NOMO-1 treated with dmso at 0.1 percent for 144 hours (cell line): Measurements from ENCODE around the gene OBP2A.
A peak's percentile ranks its signal among the peaks of the same experiment; 100 is the strongest.
"Not testable (repeated sequence)": the region's sequence is repeated elsewhere in the genome, so short reads cannot be mapped to it uniquely, and the experiment has no call there.

Source experiments
- DNase-seq: peaks from one replicate; lab custom pipeline; 2025; ENCODE audit not compliant: unreplicated experiment; lab: John Stamatoyannopoulos, UW

The OBP2A gene, protein sequence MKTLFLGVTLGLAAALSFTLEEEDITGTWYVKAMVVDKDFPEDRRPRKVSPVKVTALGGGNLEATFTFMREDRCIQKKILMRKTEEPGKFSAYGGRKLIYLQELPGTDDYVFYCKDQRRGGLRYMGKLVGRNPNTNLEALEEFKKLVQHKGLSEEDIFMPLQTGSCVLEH

DNA sequence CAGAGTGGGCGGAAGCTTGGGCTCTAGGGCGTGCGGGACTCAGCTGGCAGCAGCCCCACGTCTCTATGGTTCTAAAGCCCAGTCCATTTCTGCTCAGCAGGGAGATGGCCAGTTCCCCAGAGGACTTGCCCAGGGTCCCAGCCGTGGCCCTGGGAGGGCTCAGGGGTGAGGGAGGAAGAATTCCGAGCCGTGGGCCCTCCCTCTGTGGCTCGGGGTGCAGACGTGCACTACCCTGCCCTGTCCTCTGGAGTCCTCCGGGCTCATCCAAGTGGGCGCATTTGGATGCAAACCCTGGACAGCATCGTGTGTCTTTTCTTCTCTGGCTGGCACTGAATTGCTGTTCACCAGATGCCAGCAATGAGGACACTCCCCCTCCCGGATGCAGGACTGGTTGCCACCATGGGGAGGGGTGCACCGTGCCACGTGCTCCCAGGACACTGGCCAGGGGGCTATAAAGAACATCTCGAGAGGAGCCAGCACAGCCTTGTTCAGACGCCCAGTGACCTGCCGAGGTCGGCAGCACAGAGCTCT, at the start of gene OBP2A:
Gene OBP2A, plus strand, starts transcription at position 481 of the 531 bp plus-strand sequence. CDS start 55 bp downstream, outside the sequence.
- DNase-seq, result not testable (repeated sequence)

DNA sequence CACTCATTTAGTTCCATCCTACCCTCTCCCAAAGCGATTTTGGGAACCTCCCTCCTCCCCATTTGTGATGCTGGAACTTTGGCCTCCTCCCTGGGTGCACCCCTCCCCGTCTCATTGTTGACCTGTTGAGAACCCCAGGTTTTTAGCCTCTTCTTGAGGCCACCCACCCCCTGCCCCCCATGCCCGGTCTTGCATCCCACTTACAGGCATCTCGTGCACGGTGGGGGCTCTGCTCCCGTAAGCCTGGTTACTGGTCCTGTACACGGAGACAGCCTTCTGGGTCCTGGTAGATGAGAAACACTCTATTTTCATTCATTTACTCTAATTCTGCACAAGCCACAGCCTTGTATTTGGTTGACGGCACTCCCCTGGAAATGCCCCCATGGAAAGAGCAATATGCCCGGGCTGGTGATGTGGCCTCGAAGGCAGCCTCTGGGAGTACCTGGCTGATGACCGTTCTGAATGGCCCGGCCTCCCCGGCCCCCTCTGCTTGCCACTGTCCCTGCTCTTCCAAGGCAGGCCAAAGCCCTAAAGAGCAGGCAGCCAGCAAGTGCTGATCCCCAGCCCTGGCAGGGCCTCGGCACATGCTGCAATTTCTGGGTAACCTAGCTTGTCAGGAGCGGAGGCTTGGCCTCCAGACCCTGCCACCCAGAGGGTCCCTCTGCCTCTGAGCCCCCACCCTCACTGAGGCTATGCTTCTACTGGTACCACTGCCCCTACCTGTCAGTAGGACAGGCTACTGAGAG, 47.4 kb upstream of the OBP2A start:
- no peak for DNase-seq

DNA sequence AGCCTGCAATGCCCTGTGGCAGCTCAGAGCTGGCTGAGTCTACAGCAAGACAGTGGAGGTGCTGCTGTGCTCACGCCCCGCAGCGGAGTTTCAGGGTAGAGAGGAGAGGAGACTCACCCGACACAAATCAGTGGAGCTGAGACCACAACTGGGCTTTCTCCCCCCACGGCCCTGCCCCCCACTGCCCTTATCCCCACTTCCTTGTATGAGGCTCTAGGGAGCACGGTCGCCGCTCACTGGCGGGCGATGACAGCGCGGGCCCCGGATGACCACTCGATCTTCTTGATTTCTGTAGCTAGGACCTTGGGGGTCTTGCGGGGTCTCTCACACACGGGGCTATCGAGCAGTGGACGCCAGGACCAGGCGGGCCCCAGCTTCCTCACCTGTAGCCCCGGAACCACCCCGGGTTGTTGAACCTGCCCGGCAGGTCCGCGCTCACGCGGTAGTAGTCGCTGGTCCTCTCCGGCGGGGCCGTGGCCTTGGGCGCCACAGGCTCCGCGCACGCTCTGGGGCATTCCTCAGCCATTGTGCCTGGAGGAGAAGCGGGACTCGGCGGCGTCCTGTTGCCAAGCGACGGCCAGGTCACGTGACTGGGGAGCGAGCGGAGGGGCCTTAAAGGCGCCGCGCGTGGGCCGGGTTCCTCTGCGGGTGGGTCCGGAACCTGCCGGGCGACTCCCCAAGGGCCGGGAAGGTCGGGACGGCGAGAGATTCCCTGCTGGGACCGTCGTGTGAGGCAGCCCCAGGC, 46.4 kb upstream of the OBP2A start:
- peak; percentile 93 for DNase-seq

DNA sequence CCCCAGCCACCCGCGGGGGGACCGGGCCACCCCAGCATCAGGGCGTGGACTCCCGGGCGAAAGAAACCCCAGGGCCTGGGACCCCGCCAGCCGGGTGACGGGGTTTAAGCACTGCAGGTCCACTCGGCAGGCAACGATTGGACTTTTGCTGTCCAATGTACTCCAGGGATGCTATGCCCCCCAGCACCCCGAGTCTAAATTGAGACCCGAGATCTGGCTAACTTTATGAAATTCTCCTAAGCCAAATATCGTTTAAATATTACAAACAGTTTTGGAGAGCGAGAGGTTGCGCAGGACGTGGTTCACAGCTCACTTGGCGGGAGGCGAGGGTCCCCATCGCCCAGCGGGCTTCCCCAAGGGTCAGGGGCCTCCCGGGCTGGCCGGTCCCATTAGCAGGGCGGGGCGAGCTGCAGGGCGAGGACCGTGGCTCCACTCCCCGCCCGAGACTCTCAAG, 45.8 kb upstream of the OBP2A start:
- no peak for DNase-seq

DNA sequence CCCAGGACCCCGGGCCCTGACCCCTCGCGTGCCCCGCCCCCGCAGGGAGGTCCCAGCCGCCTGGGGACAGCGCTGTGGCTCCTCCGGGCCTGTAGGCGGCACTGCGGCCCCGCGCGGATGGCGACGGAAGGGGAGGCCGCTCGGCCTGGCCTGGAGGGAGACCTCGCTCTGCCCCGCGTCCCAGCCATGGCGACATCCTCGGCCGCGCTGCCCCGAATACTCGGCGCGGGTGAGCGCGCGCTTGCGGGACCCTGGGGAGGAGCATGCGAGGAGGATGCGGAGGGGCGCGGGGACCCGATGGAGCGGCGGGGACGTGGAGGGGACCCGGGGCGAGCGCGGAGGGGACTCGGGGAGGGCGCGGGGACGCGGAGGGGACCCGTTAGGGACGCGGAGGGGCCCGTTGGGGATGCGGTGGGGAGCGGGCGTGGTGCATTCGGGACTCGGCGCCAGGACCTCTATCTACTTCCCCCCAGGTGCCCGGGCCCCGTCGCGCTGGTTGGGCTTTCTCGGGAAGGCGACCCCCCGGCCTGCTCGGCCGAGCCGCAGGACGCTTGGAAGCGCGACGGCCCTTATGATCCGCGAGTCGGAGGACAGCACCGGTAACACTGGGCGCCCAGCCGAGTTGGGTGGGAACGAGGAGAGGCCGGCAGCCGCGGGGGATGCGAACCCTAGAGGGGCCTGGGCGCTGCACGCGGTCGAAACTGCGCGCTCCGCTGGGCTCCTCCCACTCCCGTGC, 45.2 kb upstream of the OBP2A start, which contains the start of gene MRPS2:
Gene MRPS2, plus strand, starts transcription at position 158 of the 736 bp plus-strand sequence. Its CDS starts 29 bp downstream, at position 187.
- peak; percentile 88 for DNase-seq

DNA sequence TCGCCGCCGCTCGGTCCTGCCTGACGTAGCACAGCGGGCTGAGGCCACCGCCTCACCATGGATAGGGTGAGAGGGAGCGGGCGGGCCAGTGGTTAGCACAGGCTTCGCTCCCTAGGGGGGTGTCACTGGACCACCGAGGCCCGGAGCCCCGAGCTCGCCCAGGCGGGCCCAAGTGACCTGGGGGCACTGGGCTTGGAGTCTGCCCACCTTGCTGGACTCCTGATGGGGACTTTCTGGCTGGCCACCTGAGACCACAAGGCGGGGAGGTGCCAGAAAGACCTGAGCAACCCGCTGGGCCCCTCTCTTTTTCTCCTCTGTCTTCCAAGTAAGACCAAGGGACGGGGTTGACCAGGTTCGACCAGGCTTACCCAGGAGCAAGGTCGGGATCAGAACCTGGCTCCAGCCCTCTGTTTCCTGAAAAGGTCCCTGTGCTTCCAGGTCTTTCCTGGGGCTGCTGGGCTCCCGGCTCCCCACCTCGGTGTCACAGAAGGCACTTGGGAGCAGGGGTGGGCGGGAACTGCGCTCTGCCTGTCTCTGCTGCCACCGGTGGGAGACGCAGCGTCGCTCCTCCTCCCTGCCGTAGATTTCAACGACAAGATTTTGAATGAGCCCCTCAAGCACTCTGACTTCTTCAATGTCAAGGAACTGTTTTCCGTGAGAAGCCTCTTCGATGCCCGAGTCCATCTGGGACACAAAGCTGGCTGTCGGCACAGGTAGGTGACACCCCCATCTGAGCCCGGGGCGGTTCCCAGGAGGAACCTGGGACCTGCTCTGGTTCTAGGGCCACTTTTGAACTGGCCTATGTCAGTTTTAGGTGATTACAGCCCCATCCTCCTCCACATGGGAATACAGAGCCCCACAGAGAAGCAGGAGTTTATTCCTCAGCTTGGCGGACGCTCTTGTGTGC, 44.4 kb upstream of the OBP2A start:
- DNase-seq, result no peak

DNA sequence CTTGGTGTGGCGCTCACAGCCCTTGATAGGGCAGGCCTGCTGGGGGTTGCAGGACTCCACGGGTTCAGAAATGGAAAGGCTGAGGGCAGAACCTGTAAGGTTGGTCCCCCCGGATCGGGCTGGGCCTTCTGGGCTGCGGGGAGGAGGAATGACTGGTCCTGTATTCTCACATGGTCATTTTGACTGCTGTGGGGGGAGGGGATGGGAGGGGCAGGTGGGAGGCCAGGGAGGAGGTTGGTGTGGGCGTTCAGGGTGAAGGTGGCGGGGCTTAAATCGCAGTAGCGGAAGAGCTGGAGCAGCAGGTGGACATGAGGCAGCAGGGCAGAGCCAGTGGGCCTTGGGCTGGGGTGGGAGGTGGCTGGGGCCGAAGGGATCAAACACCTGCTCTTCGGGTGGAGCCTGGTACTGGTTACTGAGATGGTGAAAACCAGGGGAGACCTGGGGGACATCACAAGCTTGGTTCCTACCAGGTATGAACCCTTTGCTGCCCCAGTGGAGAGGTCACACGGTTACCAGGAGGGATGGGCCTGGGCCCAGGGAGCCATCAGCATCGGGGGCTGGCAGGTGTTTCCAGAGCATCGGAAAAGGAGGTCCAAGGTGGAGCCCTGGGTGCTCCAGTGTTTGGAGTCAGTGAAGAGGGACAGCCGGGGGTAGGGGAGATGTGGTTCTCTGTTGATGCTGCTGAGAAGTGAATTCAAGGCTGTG, 43.6 kb upstream of the OBP2A start:
- DNase-seq, result no peak

DNA sequence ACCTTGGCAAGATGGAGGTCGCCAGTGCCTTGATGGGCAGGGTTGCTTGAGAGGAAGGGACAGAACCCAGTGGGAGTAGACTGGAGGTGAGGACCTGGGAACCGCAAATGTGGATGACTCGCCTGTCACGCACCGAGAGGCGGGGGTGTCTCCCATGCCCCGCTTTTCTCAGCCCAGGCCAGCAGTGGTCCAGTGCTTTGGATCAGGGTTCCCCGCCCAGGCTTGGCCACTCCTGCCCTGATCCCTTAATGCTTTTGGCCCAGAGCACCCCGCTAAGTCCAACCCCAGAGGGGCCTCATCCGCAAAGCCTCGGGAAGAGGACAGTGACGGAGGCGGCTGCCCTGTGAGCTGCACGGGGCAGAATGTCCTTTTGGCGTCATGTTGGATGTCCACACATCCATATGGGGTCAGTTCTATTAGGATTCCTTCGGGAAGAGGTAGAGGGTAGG, 43.0 kb upstream of the OBP2A start:
- no peak for DNase-seq

DNA sequence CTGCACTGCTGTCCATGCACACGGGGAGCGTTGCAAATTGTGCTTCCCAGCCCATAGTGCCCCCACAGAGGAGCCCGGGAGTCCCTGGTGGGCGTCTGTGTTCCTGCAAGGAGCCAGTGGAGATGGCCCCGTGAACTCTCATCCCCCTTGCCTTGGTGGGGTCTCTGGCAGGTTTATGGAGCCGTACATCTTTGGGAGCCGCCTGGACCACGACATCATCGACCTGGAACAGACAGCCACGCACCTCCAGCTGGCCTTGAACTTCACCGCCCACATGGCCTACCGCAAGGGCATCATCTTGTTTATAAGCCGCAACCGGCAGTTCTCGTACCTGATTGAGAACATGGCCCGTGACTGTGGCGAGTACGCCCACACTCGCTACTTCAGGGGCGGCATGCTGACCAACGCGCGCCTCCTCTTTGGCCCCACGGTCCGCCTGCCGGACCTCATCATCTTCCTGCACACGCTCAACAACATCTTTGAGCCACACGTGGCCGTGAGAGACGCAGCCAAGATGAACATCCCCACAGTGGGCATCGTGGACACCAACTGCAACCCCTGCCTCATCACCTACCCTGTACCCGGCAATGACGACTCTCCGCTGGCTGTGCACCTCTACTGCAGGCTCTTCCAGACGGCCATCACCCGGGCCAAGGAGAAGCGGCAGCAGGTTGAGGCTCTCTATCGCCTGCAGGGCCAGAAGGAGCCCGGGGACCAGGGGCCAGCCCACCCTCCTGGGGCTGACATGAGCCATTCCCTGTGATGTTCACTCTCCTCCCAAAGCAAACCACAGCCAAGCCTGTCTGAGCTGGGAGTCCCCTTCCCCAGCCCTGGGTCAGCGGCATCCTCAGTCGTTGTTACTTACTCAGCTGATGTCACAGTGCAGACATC, 42.3 kb upstream of the OBP2A start:
- DNase-seq, result no peak

DNA sequence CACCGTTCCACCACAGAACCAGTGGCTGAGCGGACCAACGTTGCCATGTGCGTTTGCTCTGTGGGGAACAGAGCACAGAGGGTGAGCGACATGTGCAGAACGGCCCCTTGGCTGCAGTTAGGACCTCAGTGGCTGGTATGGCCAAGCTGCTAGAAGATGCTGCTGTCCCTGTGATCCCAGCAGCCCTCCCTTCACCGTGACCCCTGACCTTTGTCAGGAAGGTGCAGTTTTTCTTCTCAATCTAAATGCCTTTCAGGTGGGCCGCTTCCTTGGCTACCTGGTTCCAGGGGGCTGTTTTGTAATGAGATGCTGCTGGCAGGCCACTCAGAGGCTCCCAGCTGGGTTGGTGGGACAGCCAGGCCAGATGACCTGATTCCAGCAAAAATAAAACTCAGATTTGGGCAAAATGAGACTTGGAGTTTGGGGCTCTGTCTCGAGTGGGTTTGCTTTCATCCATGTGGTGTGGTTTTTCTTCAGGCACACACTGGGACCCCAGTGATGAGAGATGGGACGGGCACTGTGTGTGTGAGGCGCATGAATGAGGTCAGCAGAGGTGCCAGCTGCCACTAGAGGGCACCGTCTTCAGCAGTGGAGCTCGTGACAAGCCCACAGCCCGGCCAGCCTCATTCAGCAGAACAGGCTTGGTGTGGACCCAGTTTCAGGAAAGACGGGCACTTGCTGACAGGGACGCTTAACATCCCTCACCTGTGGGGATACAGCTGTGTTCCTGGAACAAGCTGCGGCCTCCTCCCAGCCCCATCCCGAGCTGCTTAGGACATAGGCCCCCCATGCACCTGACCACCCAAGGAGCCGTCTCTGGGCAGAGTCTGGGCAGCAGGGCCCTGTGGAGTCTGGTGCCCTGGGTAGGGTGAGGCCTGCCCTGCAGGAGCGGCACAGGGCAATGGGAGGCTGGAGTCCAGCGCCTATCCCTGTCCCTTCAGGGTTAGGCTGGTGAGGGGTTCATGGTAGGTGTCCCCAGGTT, 41.4 kb upstream of the OBP2A start:
- DNase-seq, result peak; percentile 25

DNA sequence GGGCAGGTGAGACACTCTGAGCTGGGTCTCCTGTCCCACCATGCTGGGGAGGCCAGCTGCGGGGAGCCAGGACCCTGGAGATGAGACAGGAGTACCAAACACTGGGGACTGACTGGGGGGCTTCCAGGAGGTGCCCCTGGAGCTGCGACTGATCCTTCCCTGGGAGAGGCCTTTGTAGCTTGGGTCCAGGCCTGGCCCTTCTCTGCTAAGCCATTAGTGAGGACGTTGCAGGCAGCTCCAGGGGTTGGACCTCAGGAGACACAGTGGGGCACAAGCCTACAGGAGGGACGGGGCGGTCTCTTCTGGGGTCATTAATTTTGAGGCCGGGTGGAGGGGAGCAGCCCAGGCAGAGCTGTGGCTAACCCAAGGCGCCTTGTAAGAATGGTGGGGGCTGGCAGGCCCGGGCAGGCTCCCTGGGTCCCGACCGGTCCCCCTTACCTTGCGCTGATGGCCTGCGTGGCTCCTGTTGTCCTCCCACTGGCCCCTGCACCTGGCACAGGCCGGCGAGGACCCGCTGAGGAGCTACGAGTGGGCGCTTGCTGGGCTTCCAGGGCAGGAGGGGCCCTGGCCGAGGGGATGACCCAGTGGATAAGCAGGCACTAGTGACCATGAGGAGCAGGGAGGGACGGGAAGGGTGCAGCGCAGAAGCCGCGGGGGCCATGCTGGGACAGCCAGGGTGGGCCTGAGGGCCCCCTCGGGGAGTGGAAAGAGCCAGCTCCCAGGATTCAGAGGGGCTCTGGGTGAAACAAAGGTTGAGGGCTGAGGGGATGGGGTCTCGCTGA, 40.3 kb upstream of the OBP2A start:
- DNase-seq, result no peak

DNA sequence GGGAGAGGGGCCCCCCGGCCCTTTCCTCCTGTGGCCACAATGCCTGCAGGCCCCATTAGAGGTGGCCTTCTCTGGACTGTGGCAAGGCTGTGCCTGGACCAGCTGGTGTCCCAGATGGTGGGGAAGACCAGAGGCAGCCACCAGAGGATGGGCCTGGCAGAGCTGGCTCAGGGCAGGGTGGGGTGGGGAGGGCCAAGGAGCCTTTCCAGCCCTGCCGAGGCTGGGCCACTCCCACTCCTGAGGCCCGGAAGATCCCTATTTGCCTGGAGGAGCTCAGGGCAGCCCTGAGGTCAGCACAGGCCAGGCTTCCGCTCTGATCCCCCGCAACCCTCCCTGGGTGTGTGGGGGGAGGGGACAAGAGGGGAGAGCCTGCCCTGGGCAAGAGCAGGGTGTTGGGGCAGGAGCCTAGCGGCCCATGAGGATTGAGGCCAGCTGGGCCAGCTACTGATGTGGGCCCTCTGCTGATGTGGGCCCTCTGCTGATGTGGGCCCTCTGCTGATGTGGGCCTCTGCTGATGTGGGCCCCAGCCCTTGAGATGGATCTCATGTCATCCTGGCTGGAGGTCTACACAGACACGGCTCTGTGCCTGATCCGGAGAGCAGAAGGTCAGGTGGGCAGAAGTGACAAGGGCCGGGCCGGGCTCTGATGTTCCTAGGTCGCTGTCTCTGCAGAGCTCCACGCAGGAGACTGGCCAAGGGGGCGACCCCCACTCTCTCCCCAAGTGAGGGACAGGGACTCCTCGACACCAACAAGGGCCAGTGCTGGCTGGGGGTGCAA, 39.4 kb upstream of the OBP2A start:
- DNase-seq, result no peak

DNA sequence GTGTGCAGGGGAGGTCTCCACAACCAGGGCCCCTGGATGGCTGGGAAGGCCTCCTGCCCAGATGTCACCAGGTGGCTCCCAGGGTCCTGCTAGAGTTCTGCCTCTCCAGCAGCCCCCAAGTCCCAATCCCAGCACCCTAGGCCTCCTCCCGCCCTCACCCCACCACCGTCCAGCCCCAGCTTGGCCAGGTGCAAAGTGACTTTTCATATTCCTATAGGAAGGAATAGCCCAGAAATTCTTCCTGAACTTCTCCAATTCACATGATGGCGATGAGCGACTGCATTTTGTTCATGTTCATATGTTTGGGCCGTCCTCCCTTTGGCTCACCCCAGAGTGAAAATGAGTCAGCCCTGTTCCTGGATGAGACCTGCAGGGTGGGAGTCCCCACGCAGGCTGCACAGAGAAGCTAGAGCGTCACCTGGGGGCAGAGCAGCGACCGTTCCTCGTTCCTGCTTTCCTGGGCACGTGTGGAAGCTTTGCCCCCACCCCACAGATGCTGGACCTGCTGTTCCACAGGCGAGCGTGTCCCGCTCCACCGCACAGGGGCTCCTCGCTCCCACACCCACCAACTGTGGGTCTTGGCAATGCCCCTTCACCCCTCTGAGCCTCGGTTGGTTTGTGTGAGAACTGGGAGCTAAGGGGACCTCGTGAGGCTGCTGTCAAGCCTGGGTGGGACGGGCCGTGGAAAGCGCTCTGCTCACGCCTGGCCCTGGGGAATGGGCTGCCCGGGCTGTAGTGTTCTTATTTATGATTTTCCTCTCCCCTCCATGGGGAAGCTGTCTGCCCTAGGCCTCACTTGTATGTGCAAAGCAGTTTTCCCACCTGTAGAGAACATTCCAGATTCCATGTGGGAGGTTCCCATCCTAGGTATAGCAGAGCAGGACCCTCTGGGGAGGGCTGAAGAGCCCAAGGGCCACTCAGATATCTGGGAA, 38.6 kb upstream of the OBP2A start:
- DNase-seq, result no peak

DNA sequence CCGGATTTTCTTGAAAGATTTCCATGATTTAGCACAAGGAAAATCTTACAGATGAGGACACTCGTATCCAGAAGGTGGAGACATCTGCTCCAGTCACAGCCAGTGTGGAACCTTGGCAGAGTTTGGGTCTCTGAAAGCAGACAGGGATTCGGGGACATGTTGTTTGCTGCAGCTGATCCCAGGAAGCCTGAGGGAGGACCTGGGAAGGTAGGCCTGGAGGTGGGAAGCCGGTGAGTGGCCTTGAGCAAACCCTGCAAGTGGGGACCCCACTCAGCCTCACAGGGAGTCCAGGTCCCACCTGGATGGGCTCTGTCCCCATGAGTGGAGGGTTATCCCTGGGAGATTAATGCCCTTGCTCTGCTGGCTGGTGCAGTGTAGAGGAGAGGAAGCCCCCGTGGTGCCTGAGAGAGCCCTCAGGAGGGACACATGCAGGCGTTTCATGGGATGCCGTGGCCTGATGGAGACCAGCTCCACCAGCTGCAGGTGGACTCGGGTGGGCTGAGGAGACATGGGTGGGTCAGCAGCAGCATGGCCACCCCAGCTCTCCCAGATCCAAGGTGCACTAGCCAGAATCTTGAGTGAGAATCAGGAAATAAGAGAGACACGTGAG, 37.6 kb upstream of the OBP2A start:
- DNase-seq, result no peak
